Breast epithelium (tissue), 4 donors: ENCODE results near the gene IGF2BP2. TPM values are rescaled to one million over a fixed set of nuclear protein-coding genes. Genes with fewer than 3 reads are reported as not detected.
A peak's percentile ranks its signal among the peaks of the same experiment; 100 is the strongest.

Experiments used
- DNase-seq, 2 donors: peaks; one replicate each; pipeline ENCODE4 v3.0.0-alpha.2; 2019; ENCODE audit warnings: low spot score in 2 of 2
- H3K27ac ChIP-seq, 2 donors: fragments of 200-600 bp; sonication (generic) in 1 of 2; one replicate each; pipeline ENCODE4 v1.5.1; 2016 to 2019; ENCODE audit warnings: mild to moderate bottlenecking in 1 of 2
- H3K27me3 ChIP-seq, 2 donors: fragments of 200-600 bp; sonication (generic) in 1 of 2; one replicate each; pipeline versions ENCODE4 v1.5.1 to v1.6.0; 2017 to 2019; ENCODE audit warnings: control low read depth in 1 of 2, mild to moderate bottlenecking in 1 of 2
- H3K36me3 ChIP-seq: fragments of 200-600 bp; one replicate; pipeline ENCODE4 v1.5.1; 2019
- H3K4me1 ChIP-seq, 2 donors: fragments of 200-600 bp; sonication (generic); one replicate each; pipeline ENCODE4 v1.5.1; 2016 to 2019; ENCODE audit warnings: control low read depth in 1 of 2
- H3K4me3 ChIP-seq, 3 donors: fragments of 200-600 bp; sonication (generic); 1 replicate in 2 of 3; 2 replicates in 1 of 3; pipeline ENCODE4 v1.5.1; 2016 to 2019; ENCODE audit warnings: mild to moderate bottlenecking in 3 of 3, moderate library complexity in 2 of 3
- H3K9me3 ChIP-seq, 2 donors: fragments of 200-600 bp; sonication (generic) in 1 of 2; one replicate each; pipeline ENCODE4 v1.5.1; 2016 to 2019; ENCODE audit warnings: control low read depth in 1 of 2
- POLR2A ChIP-seq: fragments of 450-650 bp; IDR thresholded peaks from one replicate; pipeline ENCODE4 v1.6.1; 2016; ENCODE audit warnings: antibody characterized with exemption, mild to moderate bottlenecking, moderate library complexity
- POLR2AphosphoS5 ChIP-seq, 3 donors: sonication (generic); formaldehyde crosslinking; IDR thresholded peaks; one replicate each; pipeline ENCODE4 v1.6.1; 2017; ENCODE audit warnings: antibody characterized with exemption in 3 of 3
- intact Hi-C: fragments of 100-400 bp; cut with DNase I; formaldehyde crosslinking; loops from one replicate; pipeline ENCODE4 v1.15.1; 2023; ENCODE audit warnings: low total_unique reads
- total RNA-seq, 3 donors: library from RNA; depleted of rRNA; stranded (reverse); fragments of >200 nt; gene quantifications; one replicate each; pipeline ENCODE4 v1.1.0, GENCODE V29; 2016
- TF ChIP-seq, protein P1 (sequence below), 3 donors: fragments of 450-650 bp; IDR thresholded peaks; one replicate each; pipeline ENCODE4 v1.5.1; 2016 to 2017; ENCODE audit warnings: antibody characterized with exemption in 3 of 3, mild to moderate bottlenecking in 3 of 3, moderate library complexity in 3 of 3

Gene IGF2BP2
- total RNA-seq, 3 donors from 2014 or later: 4.9 to 27.5 (median 23.8) TPM

DNA sequence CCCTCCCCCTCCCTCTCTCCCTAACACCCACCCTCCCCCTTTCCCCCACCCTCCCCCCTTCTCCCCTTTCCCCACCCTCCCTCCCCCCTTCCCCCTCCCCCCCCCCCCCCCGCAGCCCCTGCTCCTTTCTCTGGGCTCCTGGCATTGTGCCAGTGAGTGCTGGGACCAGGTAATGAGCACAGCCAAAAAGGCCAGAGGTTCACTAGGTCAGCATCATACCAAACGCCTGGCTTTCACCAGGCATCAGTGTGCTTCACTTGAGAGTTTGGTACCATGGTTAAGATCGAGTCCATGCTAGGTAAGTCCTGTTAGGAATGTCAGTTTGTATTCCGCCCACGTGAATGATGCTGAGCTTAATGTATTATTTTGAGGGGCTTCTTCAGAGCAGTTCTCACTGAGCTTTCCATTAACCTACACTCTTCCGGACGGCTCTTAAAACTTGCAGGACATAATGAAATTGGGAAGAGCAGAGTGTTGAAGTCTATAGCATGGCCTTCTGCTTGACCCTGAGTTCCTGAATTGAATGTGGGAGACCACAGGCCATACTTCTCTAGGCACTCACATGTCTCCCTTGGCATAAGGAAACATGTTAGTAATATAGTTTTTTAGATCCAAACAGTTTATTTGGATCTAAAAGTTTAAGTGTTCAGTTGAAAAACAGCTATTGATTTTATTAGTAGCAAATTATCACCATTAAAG is 193.2 kb downstream of the IGF2BP2 start:
- Histone ChIP-seq H3K27me3 (no peaks in the 10 kb centered on the region), H3K36me3 (no peaks in the 10 kb centered on the region), H3K4me1 (peaks cover 0 to 5% of the 10 kb centered on the region in 2 donors), H3K9me3 (no peaks in the 10 kb centered on the region), H3K4me3 (no peak overlapping the region), H3K27ac (no peak overlapping the region)
- TF ChIP-seq, protein P1, sequence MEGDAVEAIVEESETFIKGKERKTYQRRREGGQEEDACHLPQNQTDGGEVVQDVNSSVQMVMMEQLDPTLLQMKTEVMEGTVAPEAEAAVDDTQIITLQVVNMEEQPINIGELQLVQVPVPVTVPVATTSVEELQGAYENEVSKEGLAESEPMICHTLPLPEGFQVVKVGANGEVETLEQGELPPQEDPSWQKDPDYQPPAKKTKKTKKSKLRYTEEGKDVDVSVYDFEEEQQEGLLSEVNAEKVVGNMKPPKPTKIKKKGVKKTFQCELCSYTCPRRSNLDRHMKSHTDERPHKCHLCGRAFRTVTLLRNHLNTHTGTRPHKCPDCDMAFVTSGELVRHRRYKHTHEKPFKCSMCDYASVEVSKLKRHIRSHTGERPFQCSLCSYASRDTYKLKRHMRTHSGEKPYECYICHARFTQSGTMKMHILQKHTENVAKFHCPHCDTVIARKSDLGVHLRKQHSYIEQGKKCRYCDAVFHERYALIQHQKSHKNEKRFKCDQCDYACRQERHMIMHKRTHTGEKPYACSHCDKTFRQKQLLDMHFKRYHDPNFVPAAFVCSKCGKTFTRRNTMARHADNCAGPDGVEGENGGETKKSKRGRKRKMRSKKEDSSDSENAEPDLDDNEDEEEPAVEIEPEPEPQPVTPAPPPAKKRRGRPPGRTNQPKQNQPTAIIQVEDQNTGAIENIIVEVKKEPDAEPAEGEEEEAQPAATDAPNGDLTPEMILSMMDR (IDR thresholded peaks at IDR 0.05): no peak
- no peak for TF ChIP-seq POLR2A
- TF ChIP-seq POLR2AphosphoS5 (IDR thresholded peaks at IDR 0.05): no peak
- intact Hi-C loops: no loop called here
- DNase-seq: no peak

DNA sequence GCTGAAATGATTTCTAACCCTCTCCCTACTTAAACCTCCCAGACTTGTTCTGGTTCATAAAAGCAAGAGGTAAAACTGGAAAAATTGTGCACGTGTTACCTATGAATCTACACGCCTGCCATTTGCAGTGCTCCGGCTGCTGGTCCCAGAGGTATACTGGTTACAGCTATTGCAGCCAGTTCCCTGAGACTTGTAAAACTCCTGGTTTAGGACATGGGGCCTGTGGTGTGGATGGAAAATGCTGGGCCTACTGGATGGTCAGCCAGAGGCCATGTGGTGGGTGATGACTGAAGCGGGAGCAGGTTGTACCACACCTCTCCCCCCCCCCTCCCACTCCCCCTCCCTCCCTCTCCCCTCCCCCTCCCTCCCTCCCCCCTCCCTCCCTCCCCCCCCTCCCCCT is 193.7 kb downstream of the IGF2BP2 start:
- no peak overlapping the region for H3K27ac ChIP-seq
- H3K36me3 ChIP-seq: peaks cover 4% of the 10 kb centered on the region
- TF ChIP-seq, protein P1 (IDR thresholded peaks at IDR 0.05): no peak
- TF ChIP-seq POLR2AphosphoS5 (IDR thresholded peaks at IDR 0.05) (no peak), POLR2A (no peak)
- intact Hi-C loops: no loop called here
- DNase-seq: no peak
- no peaks in the 10 kb centered on the region for H3K27me3 ChIP-seq
- H3K4me3 ChIP-seq: no peak overlapping the region
- H3K9me3 ChIP-seq: no peaks in the 10 kb centered on the region
- H3K4me1 ChIP-seq: peaks cover 0 to 5% of the 10 kb centered on the region in 2 donors

DNA sequence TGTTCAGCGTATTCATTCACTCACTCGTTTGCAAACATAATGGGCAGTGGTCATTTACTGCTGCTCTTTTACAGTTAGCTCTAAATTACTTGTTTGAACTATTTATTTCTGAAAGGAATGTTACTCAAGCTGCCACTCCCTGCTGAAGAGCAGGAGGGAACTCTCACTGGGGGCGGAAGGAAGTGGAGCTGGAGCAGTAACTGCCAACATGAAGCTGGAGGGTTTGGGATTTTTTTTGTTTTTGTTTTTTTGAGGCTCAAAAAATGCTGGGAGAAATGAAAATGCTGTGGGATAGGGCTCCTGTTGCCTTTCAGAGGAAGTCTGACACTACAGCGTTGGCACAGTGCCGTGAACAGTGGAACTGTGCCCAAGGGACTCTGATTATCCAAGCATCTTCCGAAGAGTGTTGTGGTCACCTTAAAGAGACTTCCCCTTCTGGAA is 194.6 kb downstream of the IGF2BP2 start:
- Histone ChIP-seq H3K4me3 (no peak overlapping the region), H3K4me1 (peaks cover 0 to 5% of the 10 kb centered on the region in 2 donors), H3K27me3 (no peaks in the 10 kb centered on the region), H3K9me3 (no peaks in the 10 kb centered on the region), H3K36me3 (peaks cover 6% of the 10 kb centered on the region), H3K27ac (peak overlapping the region in 1 of 2 donors; percentile 33)
- TF ChIP-seq POLR2A (no peak), POLR2AphosphoS5 (IDR thresholded peaks at IDR 0.05) (no peak)
- TF ChIP-seq, protein P1 (IDR thresholded peaks at IDR 0.05): no peak
- intact Hi-C loops: no loop called here
- DNase-seq: peak in 1 of 2 donors; percentile 27

DNA sequence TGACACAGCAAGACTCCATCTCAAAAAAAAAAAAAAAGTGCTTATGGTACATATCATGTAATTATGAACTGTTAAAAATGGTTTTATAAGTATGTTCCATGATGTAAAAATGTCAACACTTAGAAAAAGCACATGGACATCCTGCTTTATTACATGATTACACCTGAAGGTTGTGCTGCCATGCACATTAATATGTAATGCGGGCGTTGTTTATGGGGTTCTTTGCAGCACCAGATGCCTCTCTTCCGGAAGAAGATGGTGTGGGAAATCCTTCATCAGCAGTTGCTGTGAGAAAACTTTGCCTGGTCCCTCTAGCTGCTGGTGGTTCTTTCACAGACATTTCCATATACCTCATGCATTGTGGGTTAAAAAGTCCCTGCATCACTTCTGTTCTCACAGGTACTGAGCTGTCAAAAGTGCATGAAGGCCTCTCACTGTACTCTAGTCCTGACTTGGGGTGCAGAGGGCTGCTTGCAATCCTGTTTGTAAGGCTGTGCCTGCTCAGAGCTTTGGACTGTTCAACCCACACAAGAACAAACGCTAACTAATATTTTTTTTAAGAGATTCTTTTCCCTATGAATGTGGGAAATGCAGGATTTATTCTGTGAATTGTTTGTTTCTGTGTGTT is 195.2 kb downstream of the IGF2BP2 start:
- H3K36me3 ChIP-seq: peaks cover 6% of the 10 kb centered on the region
- H3K27me3 ChIP-seq: no peaks in the 10 kb centered on the region
- peak overlapping the region in 1 of 2 donors; percentile 33 for H3K27ac ChIP-seq
- no peak for DNase-seq
- intact Hi-C loops: no loop called here
- no peaks in the 10 kb centered on the region for H3K9me3 ChIP-seq
- no peak overlapping the region for H3K4me3 ChIP-seq
- H3K4me1 ChIP-seq: peaks cover 0 to 5% of the 10 kb centered on the region in 2 donors
- TF ChIP-seq, protein P1 (IDR thresholded peaks at IDR 0.05): no peak
- TF ChIP-seq POLR2AphosphoS5 (IDR thresholded peaks at IDR 0.05): no peak
- no peak for TF ChIP-seq POLR2A

DNA sequence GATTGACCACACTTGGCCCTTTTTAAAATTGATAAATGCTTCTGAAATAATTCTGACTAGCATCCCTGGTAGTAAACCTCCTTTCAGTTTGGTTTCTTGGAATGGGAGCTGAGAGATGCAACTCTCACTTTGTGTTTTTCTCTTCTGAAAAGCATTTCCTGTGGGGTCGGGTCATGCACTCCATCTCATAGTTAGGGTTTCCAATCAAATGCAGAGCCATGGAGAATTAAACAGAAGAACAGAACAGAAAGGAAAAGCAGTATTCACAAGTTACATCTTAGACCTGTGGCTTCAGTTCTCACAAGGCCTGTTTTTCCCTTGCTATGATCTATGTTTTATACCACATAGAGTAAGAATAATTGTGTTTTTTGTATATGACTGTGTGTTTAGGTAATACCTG is 199.1 kb downstream of the IGF2BP2 start:
- no peaks in the 10 kb centered on the region for H3K27me3 ChIP-seq
- H3K4me1 ChIP-seq: peaks cover 0 to 5% of the 10 kb centered on the region in 2 donors
- no peak overlapping the region for H3K27ac ChIP-seq
- intact Hi-C loops: no loop called here
- no peak overlapping the region for H3K4me3 ChIP-seq
- no peak for DNase-seq
- H3K36me3 ChIP-seq: peaks cover 6% of the 10 kb centered on the region
- no peaks in the 10 kb centered on the region for H3K9me3 ChIP-seq
- no peak for TF ChIP-seq POLR2A
- TF ChIP-seq POLR2AphosphoS5 (IDR thresholded peaks at IDR 0.05): no peak
- TF ChIP-seq, protein P1 (IDR thresholded peaks at IDR 0.05): no peak
